Thyroid gland (tissue), 4 donors: ENCODE results near the gene SPATA12.

Experiments used
- POLR2A ChIP-seq, 2 donors: fragments of 450-650 bp; IDR thresholded peaks; one replicate each; pipeline ENCODE4 v1.6.1; 2017; ENCODE audit warnings: antibody characterized with exemption in 2 of 2, mild to moderate bottlenecking in 2 of 2, moderate library complexity in 1 of 2
- TF ChIP-seq, protein P1 (sequence below), 6 experiments: fragments of 200-600 bp in 3 of 6; fragments of 450-650 bp in 3 of 6; sonication (generic) in 3 of 6; IDR thresholded peaks; one replicate each; pipeline ENCODE4 v1.5.1; 2016 to 2019; ENCODE audit warnings: antibody characterized with exemption in 6 of 6, mild to moderate bottlenecking in 2 of 6, inconsistent platforms in 1 of 6, moderate library complexity in 1 of 6

DNA sequence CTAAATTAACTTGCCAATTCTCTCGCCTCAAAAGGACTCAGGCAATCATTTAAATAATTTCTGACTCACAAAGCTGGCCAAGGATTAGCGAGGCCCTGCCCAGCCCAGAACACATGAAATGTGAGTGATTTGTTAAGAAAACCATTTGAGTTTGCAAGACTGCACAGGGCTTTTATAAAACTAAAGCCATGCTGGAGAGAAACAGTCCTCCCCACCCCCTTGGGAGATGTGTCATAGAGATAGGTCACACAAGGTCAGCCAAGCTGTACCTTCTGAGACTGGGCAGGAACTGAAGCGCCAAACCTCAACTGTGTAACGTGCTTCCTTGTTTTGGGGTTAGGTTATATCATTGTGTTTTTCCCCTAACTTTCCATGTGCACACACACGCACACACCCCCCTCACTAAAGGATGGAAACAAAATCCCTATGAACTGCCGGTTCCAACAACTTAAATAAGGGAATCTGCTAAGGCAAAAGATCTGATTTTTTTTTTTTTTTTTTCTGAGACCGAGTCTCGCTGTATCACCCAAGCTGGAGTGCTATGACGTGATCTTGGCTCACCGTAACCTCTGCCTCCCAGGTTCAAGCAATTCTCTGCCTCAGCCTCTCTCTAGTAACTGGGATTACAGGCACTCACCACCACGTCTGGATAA, 8.1 kb downstream of the SPATA12 start:
- TF ChIP-seq, protein P1, sequence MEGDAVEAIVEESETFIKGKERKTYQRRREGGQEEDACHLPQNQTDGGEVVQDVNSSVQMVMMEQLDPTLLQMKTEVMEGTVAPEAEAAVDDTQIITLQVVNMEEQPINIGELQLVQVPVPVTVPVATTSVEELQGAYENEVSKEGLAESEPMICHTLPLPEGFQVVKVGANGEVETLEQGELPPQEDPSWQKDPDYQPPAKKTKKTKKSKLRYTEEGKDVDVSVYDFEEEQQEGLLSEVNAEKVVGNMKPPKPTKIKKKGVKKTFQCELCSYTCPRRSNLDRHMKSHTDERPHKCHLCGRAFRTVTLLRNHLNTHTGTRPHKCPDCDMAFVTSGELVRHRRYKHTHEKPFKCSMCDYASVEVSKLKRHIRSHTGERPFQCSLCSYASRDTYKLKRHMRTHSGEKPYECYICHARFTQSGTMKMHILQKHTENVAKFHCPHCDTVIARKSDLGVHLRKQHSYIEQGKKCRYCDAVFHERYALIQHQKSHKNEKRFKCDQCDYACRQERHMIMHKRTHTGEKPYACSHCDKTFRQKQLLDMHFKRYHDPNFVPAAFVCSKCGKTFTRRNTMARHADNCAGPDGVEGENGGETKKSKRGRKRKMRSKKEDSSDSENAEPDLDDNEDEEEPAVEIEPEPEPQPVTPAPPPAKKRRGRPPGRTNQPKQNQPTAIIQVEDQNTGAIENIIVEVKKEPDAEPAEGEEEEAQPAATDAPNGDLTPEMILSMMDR (IDR thresholded peaks at IDR 0.05): no peak
- TF ChIP-seq POLR2A (IDR thresholded peaks at IDR 0.05): no peak
